GM19193 (cell line): ENCODE results near the gene LRRC55.

ENCODE experiments used
- POLR2A ChIP-seq: IDR thresholded peaks from 4 replicates; pipeline ENCODE4 v1.6.1; 2011; ENCODE audit not compliant: insufficient read depth, insufficient read length; ENCODE audit errors: extremely low read depth

LRRC55 gene

GRCh38 chr11:57155838-57156607 is 25.7 kb upstream of the LRRC55 start:
- TF ChIP-seq POLR2A = no peak

GRCh38 chr11:57156928-57157327 is 24.8 kb upstream of the LRRC55 start:
- TF ChIP-seq POLR2A = no peak

GRCh38 chr11:57157624-57158023 is 24.1 kb upstream of the LRRC55 start:
- no peak for TF ChIP-seq POLR2A

GRCh38 chr11:57158180-57158579 is 23.6 kb upstream of the LRRC55 start:
- no peak for TF ChIP-seq POLR2A

GRCh38 chr11:57158599-57158998 is 23.2 kb upstream of the LRRC55 start:
- no peak for TF ChIP-seq POLR2A

GRCh38 chr11:57160665-57161064 is 21.1 kb upstream of the LRRC55 start:
- no peak for TF ChIP-seq POLR2A

GRCh38 chr11:57161351-57161750 is 20.4 kb upstream of the LRRC55 start:
- TF ChIP-seq POLR2A = no peak

GRCh38 chr11:57162179-57162898 is 19.4 kb upstream of the LRRC55 start:
- no peak for TF ChIP-seq POLR2A

GRCh38 chr11:57163160-57163868 is 18.4 kb upstream of the LRRC55 start:
- no peak for TF ChIP-seq POLR2A

GRCh38 chr11:57164317-57164716 is 17.4 kb upstream of the LRRC55 start:
- TF ChIP-seq POLR2A = no peak

GRCh38 chr11:57167125-57167846 is 14.5 kb upstream of the LRRC55 start:
- TF ChIP-seq POLR2A = no peak

- TF ChIP-seq POLR2A = no peak
These were observed 9.7 kb upstream of the LRRC55 start for GRCh38 chr11:57172031-57172430.

- no peak for TF ChIP-seq POLR2A
These were observed 7.1 kb upstream of the LRRC55 start for GRCh38 chr11:57174656-57175055.

- no peak for TF ChIP-seq POLR2A
These were observed 6.3 kb upstream of the LRRC55 start for GRCh38 chr11:57175478-57175877.

- TF ChIP-seq POLR2A = no peak
These were observed 3.4 kb upstream of the LRRC55 start for GRCh38 chr11:57178334-57178733.
